ENCODE data around the gene RAP1GDS1. TPM values are rescaled to one million over a fixed set of nuclear protein-coding genes. Genes with fewer than 3 reads are reported as not detected.

Gene RAP1GDS1
- polyA plus RNA-seq, 1 of the 3 experiments (the other 2 are of a cell fraction): 25.6 TPM

DNA sequence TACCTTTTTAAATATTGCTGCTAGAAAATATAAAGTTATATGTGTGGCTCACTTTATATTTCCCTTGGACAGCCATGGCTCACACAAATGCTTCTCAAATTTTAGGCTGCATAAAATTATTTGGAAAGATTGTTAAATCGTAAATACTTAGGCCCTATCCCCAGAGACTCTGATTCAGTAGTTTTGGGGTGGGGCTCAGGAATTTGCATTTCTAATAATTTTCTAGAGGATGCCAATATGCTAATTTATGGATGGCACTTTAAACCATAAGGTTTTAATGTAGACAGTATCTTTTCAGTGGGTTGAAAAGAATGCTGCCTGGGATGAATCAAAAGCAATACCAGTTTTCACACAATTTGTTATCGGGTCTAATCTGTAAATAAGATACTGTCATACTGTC, 49.7 kb downstream of the RAP1GDS1 start:
- ChIA-PET POLR2A (no interaction called here), CTCF (no interaction called here)
- 90% methylated on average over 2 of the region's 2 CpGs for WGBS (ENCODE audit: low lambda C conversion rate)

DNA sequence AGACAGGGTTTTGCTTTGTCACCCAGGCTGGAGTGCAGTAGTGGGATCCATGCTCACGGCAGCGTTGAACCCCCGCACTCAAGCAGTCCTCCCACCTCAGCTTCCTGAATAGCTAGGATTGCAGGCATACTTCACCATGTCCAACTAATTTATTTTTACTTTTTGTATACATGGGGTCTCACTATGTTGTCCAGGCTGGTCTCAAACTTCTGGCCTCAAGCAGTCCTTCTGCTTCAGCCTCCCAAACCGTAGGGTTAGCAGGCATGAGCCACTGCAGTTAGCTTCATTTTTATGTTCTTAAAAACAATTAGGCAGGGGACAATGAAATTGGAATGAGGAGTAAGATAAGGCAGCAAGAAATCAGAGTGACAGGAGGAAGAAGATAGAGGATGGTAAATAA, 50.5 kb downstream of the RAP1GDS1 start:
- H3K27me3 ChIP-seq (ENCODE audit: insufficient read depth): no peaks in the 10 kb centered on the region
- H2AFZ ChIP-seq (ENCODE audit: low read depth): no peak overlapping the region
- H3K4me1 ChIP-seq (ENCODE audit: control insufficient read depth in 1 of 2, insufficient read depth in 2 of 2, low read depth in 1 of 2, low read length in 1 of 2): peaks cover 0 to 15% of the 10 kb centered on the region in 2 experiments; a peak in 1 of 4 replicates
- no peaks in the 10 kb centered on the region for H3K9me3 ChIP-seq
- H3K27ac ChIP-seq (ENCODE audit: low read depth in 2 of 2, low read length in 1 of 2): no peak overlapping the region
- H3K4me2 ChIP-seq: no peak overlapping the region
- H3K9me2 ChIP-seq: no peaks in the 10 kb centered on the region
- TF ChIP-seq RCOR1 (IDR thresholded peaks at IDR 0.05; ENCODE audit: low read length) (no peak), NRF1 (IDR thresholded peaks at IDR 0.05; ENCODE audit: low read depth, low read length) (no peak), EP300 (IDR thresholded peaks at IDR 0.05; ENCODE audit: borderline replicate concordance in 1 of 2, low read depth in 1 of 2, low read length in 1 of 2) (no peak)
- TF ChIP-seq, protein P1, sequence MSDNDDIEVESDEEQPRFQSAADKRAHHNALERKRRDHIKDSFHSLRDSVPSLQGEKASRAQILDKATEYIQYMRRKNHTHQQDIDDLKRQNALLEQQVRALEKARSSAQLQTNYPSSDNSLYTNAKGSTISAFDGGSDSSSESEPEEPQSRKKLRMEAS (IDR thresholded peaks at IDR 0.05; ENCODE audit: low read depth): no peak
- peaks cover 40% of the 10 kb centered on the region for H3K79me2 ChIP-seq (ENCODE audit: insufficient read depth)
- ChIA-PET CTCF (no interaction called here), POLR2A (no interaction called here)
- H3K4me3 ChIP-seq (ENCODE audit: low read depth in 2 of 2, low read length in 1 of 2): no peak overlapping the region
- H3K9ac ChIP-seq: no peak overlapping the region
- no peak for DNase-seq
- WGBS (ENCODE audit: low lambda C conversion rate): 97% methylated on average over 4 of the region's 4 CpGs
- H4K20me1 ChIP-seq (ENCODE audit: insufficient read depth): no peaks in the 10 kb centered on the region
- H3K36me3 ChIP-seq (replicated peaks in 1 of 2; ENCODE audit: control insufficient read depth in 1 of 2, insufficient read depth in 2 of 2, low read length in 1 of 2): peaks cover 0 to 12% of the 10 kb centered on the region in 2 experiments
- peaks cover 11% of the 10 kb centered on the region for H3F3A ChIP-seq (replicated peaks; ENCODE audit: insufficient read depth)

More for the DNA sequence above, 49.7 kb downstream of the RAP1GDS1 start:
- H3K9ac ChIP-seq: no peak overlapping the region
- H3K9me3 ChIP-seq: no peaks in the 10 kb centered on the region
- no peaks in the 10 kb centered on the region for H3K9me2 ChIP-seq
- TF ChIP-seq JUND (IDR thresholded peaks at IDR 0.05): no peak
- no peak for TF ChIP-seq EP300 (IDR thresholded peaks at IDR 0.05; ENCODE audit: borderline replicate concordance in 1 of 2, low read depth in 1 of 2, low read length in 1 of 2)
- TF ChIP-seq TEAD4 (IDR thresholded peaks at IDR 0.05; ENCODE audit: borderline replicate concordance, insufficient read depth): no peak
- TF ChIP-seq, protein P2, sequence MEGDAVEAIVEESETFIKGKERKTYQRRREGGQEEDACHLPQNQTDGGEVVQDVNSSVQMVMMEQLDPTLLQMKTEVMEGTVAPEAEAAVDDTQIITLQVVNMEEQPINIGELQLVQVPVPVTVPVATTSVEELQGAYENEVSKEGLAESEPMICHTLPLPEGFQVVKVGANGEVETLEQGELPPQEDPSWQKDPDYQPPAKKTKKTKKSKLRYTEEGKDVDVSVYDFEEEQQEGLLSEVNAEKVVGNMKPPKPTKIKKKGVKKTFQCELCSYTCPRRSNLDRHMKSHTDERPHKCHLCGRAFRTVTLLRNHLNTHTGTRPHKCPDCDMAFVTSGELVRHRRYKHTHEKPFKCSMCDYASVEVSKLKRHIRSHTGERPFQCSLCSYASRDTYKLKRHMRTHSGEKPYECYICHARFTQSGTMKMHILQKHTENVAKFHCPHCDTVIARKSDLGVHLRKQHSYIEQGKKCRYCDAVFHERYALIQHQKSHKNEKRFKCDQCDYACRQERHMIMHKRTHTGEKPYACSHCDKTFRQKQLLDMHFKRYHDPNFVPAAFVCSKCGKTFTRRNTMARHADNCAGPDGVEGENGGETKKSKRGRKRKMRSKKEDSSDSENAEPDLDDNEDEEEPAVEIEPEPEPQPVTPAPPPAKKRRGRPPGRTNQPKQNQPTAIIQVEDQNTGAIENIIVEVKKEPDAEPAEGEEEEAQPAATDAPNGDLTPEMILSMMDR (IDR thresholded peaks at IDR 0.05): no peak
- TF ChIP-seq EZH2phosphoT487 (IDR thresholded peaks at IDR 0.05; ENCODE audit: borderline replicate concordance, low read depth): no peak
- no peak for TF ChIP-seq NFIC (IDR thresholded peaks at IDR 0.05; ENCODE audit: borderline replicate concordance)
- TF ChIP-seq RAD21 (IDR thresholded peaks at IDR 0.05; ENCODE audit: low read length): no peak
- no peak for TF ChIP-seq CHD2 (IDR thresholded peaks at IDR 0.05; ENCODE audit: low read length, partially characterized antibody)
- TF ChIP-seq, protein P3, sequence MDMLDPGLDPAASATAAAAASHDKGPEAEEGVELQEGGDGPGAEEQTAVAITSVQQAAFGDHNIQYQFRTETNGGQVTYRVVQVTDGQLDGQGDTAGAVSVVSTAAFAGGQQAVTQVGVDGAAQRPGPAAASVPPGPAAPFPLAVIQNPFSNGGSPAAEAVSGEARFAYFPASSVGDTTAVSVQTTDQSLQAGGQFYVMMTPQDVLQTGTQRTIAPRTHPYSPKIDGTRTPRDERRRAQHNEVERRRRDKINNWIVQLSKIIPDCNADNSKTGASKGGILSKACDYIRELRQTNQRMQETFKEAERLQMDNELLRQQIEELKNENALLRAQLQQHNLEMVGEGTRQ (IDR thresholded peaks at IDR 0.05; ENCODE audit: borderline replicate concordance, low read depth, low read length): no peak
- TF ChIP-seq, protein P4, sequence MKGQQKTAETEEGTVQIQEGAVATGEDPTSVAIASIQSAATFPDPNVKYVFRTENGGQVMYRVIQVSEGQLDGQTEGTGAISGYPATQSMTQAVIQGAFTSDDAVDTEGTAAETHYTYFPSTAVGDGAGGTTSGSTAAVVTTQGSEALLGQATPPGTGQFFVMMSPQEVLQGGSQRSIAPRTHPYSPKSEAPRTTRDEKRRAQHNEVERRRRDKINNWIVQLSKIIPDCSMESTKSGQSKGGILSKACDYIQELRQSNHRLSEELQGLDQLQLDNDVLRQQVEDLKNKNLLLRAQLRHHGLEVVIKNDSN (IDR thresholded peaks at IDR 0.05; ENCODE audit: borderline replicate concordance, low read depth): no peak
- TF ChIP-seq MEF2A (IDR thresholded peaks at IDR 0.05; ENCODE audit: borderline replicate concordance, low read depth): no peak
- no peak overlapping the region for H3K4me3 ChIP-seq (ENCODE audit: low read depth in 2 of 2, low read length in 1 of 2)
- no peak overlapping the region for H2AFZ ChIP-seq (ENCODE audit: low read depth)
- DNase-seq: no peak
- H3K27ac ChIP-seq (ENCODE audit: low read depth in 2 of 2, low read length in 1 of 2): no peak overlapping the region
- H3K79me2 ChIP-seq (ENCODE audit: insufficient read depth): peaks cover 46% of the 10 kb centered on the region
- H3K4me1 ChIP-seq (ENCODE audit: control insufficient read depth in 1 of 2, insufficient read depth in 2 of 2, low read depth in 1 of 2, low read length in 1 of 2): peaks cover 0 to 15% of the 10 kb centered on the region in 2 experiments; a peak in 1 of 4 replicates
- H3F3A ChIP-seq (replicated peaks; ENCODE audit: insufficient read depth): peaks cover 11% of the 10 kb centered on the region
- no peaks in the 10 kb centered on the region for H4K20me1 ChIP-seq (ENCODE audit: insufficient read depth)
- H3K36me3 ChIP-seq (replicated peaks in 1 of 2; ENCODE audit: control insufficient read depth in 1 of 2, insufficient read depth in 2 of 2, low read length in 1 of 2): peaks cover 0 to 12% of the 10 kb centered on the region in 2 experiments
- H3K4me2 ChIP-seq: no peak overlapping the region
- H3K27me3 ChIP-seq (ENCODE audit: insufficient read depth): no peaks in the 10 kb centered on the region
